GM10847 (cell line): ENCODE data around the gene ANKRD18B.
"Not testable (repeated sequence)": the region's sequence is repeated elsewhere in the genome, so short reads cannot be mapped to it uniquely, and the experiment has no call there.

Experiments
- POLR2A ChIP-seq: IDR thresholded peaks from 2 replicates; pipeline ENCODE4 v1.6.1; 2011; ENCODE audit not compliant: insufficient read length; ENCODE audit errors: extremely low read depth

ANKRD18B gene

DNA sequence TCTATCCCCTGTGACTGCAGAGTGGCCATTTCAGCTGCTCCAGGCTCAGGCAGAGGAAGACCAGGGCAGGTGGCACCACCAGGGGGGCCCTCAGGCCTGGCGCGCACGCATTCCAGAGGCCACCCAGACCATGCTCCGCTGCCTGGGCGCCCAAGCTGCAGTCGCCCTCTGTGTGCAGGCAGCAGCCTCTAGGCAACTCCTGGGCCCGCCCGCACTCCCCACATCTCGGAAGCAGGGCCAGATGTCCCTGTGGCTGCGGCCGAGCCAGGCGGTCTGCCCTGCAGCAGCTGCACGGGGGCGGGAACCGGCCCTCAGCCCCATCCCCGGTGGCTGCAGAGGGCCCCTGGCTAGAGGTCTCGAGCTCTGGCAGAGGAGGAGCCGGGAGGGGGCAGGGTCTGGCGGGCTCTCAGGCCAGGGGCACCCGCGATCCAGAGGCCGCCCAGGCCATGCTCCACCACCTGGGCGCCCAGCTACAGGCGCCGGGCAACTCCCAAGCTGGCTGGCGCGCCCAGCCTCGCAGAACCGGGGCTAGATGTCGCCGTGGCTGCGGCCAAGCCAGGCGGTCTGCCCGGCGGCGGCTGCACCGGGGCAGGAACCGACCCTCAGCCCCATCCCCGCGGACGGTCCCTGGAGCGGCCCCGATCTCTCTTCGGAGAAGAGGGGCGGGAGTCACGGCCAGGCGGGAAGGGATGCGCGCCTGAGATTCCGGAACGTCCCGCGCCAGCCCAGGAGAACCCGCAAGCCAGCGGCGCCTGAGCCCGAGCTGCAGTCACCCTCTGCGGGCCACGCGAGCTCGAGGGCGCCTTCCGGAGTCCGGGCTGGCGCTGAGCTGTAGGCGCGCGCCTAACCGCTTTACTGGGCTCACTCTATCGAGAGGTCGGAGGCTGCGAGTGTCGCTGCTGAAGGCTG is at the start of gene ANKRD18B:
TSS of gene ANKRD18B (plus strand) at position 855 of the 909 bp plus-strand sequence. CDS start 239 bp downstream, outside the sequence.
- not testable (repeated sequence) for TF ChIP-seq POLR2A

DNA sequence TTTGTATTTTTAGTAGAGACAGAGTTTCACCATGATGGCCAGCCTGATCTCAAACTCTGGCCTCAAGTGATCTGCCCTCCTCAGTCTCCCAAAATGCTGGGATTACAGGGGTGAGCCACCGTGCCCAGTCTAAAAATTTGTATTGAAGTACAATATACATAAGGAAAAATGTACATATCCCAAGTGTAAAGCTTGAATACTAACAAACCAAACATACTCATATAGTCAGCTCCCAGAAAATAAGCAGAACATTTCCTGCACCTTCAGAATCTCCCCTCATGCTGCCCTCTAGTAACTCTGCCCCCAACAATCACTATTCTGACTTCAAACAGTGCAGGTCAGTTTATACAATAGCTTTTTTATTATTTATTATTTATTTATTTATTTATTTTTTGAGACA is 48.7 kb upstream of the ANKRD18B start:
- TF ChIP-seq POLR2A: no peak

DNA sequence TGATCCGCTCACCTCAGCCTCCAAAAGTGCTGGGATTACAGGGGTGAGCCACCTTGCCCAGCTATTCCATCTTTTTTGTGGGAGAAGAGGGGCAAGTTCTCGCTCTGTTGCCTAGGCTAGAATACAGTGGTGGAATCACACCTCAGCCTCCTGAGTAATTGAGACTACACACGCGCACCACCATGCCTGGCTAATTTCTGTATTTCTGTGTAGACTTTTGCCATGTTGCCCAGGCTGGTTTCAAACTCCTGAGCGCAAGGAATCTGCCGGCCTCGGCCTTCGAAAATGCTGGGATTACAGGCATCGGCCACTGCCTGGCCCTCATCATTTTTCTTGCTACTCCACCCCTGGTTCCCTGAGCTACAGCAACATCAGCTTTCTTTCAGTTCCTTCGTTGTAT is 47.5 kb upstream of the ANKRD18B start:
- no peak for TF ChIP-seq POLR2A

DNA sequence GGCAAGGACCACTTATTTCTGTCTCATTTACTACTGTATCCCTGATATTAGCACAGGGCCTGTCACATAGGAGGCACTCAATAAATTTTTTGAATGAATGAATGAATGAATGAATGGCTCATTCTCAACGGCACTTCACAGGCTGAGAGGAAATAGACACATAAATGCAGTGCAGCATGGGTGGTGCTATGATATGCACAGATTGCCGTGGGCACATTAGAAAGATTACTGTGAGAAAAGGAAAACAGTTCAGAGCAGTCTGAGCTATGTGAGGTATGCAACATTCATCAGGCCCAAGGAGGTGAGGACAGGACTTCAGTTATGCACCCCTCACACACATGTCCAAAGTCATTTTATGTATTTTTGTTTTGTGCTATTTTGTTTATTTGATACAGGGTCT is 43.9 kb upstream of the ANKRD18B start:
- no peak for TF ChIP-seq POLR2A

DNA sequence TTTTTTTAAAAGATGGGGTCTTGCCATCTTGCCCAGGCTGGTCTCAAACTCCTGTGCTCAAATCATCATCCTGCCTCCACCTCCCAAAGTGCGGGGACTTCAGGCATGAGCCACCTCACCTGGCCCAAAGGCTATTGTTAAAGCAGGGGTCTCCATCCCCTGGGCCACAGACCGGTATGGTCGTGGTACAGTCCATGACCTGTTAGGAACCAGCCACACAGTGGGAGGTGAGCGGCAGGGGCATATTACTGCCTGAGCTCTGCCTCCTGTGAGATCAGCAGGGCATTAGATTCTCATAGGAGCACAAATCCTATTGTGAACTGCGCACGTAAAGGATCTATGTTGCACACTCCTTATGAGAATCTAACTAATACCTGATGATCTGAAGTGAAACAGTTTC is 43.1 kb upstream of the ANKRD18B start:
- TF ChIP-seq POLR2A: no peak

DNA sequence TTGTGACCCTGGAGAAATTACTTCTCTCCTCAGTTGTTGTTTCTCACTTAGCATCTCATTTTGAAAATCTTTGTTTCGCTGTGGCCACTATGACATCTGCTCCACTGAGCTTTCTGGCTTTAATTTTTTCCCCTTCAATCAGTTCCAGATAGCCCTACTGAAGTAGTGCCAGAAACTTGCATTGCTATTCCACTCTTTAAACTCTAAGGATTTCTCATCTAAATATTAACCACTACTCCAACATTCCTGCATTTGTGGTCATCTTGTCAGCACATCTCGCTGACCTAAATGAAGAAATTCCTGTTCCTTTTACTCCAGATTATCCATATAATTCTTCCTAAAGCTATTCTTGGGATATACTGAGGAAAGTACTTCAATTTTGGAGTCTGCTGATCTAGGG is 35.0 kb upstream of the ANKRD18B start:
- TF ChIP-seq POLR2A: no peak

DNA sequence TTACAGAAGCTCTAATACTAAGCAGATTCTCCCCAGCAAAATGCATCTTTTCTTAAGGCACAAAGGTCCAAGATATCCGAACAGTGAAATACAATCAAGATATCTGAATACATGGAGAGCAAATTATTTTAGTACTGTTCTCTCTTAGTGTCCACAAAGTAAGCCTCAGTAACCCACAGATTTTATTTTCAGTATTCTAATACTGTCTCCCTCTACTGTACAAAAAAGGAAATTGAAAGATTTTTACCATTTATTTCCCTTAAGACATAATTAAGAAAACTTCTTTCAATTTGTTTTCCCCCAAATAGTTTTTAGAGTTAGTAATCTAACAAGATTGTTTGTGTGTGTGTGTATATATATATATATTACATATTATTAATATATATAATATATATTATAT is 25.7 kb upstream of the ANKRD18B start:
- no peak for TF ChIP-seq POLR2A

DNA sequence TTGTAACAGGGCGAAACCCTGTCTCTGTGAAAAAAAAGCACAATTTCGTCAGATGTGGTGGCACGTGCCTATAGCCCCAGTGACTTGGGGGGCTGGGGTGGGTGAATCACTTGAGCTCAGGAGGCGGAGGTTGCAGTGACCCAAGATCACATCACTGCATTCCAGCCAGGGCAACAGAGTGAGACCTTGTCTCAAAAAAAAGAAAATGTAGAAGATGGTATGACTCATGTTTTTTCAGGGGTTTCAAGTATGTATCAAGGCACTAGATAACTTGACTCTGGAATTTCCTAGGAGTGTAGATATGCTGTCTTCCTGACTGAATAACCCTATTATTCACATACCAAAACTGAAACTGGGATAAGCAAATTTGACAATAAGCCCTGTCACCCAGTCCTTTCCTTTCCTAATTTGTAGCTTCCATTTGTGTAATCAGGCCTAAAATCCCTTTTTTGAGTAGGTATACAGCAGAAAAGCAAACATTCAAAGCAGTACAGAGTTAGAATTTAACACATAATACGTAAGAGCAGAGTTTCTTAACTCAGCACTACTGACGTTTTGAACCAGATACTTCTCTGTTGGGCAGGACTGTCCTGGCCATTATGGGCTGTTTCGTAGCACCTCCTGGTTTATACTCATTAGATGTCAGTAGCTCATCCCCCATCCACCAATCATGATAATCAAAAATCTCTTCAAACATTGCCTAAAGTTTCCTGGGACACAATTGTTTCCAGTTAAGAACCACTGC is 17.3 kb upstream of the ANKRD18B start:
- no peak for TF ChIP-seq POLR2A

DNA sequence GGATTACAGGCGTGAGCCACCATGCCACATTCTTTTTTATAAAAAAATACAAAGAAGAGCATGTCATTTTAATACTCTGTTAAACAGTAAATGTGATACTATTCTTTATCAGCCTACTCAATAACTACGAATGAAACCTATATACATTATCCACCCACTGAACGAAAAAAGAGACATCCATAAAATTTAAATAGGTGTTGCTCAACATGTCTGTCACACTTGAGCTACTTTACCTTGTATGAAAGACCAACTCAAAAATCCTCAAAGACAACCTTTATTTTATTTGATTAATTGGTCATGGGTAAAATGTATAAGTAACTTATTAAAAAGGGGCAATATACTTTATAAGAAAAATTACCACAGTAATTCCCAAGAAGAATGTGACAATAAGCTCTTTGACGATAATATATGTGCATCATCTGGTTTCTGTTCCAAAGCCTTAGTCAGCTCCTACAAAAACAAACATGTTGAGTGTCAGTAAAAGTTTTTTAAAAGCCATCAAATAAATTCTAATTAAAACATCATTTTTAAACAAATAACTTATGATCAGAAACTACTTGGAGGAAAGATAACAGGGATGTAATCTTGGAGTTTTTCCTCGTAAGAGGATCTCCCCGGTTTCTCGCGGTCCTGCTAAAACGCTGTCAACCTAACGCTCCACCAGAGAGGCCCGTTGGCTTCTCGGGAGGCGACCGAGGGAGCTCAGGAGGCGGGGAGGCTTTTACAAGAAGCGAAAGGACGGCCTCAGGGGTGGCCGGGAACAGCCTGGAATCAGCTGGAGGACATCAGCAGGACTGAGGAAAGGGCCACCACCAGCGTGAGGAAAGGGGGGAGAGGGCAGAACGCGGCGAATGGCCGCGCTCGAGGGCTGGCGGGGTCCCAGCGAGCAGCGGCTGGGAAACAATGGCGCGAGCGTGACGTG is 13.5 kb upstream of the ANKRD18B start:
- no peak for TF ChIP-seq POLR2A

DNA sequence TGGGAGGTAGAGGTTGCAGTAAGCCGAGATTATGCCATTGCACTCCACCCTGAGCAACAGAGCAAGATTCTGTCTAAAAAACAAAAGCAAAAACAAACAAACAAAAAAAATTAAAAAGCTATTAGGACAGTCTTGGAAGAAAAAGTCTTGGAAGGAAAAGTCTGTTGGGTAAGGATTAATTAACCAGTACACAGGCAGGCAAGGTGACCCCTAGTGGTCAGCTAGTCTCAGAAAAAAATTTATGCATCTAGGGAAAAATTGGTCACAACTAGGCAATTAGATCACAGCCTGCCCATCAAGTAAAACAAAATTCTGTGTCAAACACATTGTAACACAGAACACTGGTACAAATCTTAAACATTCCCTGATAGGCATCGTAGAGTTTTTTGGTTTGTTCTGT is 6.7 kb upstream of the ANKRD18B start:
- TF ChIP-seq POLR2A: no peak

DNA sequence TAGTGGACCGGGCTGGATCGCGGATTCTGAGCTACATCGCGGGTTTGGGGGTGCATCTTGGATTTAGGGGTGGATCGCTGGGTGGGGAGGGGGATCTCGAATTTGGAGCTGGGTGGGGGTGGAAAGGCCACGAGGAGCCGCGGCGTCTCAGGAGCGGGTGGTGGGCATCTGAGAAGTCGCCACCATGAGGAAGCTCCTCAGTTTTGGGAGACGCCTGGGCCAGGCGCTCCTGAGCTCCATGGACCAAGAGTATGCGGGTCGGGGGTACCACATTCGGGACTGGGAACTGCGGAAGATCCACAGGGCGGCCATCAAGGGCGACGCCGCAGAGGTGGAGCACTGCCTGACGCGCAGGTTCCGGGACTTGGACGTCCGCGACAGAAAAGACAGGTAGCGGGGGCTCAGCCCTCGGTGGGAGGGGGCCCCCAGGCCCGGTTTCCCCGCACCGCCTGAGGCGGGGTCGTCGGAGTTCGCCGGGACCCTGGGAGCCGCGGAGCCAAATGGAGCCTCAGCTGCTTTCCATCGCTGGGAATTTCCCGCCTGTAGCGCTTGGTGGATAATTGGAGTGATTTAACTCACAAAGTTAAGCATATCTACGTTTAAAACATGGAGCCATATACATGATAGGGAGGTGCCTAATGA is 376 bp downstream of the ANKRD18B start:
- no peak for TF ChIP-seq POLR2A

DNA sequence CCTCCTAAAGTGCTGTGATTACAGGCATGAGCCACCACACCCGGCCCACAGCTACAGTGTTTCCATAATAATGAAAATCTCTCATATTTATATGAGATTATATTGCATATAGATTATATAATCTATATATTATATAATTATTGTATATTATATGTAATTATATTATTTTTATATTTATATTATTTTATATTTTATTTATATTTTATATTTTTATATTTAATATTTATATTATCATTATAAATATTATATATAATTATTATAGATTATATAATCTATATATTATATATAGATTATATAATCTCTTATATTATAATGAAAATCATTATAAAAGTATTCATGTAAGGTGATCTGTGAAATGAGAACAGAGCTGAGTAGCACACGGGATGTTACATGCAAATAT is 11.5 kb downstream of the ANKRD18B start:
- no peak for TF ChIP-seq POLR2A

DNA sequence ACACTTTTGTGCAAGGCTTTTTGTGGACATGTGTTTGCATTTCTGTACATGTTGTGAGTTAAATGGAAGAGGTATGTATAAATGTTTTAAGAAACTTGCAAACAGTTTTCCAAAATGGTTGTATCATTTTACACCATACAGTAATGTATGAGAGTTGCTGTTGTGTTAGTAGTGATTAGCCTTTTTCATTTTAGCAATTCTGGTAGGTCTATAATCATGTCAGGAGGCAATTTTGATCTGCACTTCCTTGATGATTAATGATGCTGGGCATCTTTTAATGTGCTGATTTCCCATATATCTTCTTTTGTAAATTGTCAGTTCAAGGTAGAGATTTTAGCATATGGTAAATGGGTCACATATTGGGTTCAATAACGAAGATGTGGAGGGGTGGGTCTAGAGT is 87.3 kb downstream of the ANKRD18B start:
- TF ChIP-seq POLR2A: no peak

DNA sequence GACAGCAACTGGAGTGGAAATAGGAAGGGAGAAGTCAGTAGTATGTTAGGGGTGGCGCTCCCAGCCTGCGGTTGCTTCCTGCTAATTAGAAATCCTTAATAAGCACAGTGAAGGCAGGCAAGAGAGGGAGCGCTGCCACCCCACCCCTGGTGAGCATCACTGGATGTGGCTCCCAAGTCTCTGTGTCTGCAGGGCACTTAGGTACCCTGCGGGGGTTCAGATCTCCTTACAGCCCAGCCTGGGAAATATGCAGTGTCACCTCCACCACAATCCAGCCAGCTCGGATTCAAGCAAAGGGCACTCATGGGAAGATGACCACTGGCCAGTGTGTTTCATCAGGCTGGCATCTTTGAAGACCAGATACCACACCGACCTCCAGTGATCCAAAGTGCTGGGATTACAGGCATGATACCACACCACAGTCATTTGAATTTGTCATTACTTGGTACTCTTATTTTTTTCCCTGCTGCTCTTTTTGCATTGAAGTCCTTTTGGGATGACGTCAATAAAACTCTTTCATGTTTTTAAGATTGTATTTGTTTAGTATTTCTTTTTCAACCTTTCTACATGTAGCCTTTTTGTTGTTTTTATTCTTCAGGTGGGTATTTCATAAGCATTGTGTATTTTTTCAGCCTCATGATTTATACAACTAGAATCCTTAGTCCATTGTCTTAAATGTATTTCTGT is 90.1 kb downstream of the ANKRD18B start:
- TF ChIP-seq POLR2A: no peak

DNA sequence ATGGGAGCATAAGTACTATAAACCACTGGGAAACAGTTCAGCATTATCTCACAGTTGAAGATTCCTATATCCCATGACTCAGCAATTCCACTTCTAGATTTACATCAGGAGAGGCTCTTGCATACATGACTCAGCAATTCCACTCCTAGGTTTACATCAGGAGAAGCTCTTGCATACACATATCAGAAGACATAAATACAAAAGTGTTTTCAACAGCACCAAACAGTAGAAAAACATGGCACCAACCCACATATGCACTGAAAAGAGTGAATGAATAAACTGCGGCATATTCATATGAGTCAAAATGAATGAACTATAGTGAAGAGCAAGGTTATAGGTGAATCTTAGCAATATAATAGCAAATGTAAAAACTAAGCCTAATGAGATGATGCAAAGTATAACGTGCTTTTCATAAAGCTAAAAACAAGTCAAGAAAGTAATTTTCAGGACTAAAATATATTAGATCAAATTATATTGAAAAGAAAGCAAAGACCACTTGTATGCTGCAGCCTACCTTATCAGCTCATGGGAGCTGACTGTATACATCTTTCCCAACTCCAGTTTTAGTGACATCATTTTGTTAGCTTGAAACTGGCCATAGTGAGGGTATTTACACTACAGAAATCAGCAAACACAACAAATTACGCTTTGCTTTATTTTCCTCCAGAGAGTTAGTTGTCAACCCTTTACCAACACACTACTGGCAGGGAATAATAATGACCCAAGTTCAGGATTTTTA is 95.8 kb downstream of the ANKRD18B start:
- no peak for TF ChIP-seq POLR2A
